Heart left ventricle (tissue), 16 donors: Measurements from ENCODE around the gene AFTPH. TPM values are rescaled to one million over a fixed set of nuclear protein-coding genes. Genes with fewer than 3 reads are reported as not detected.

Source experiments
- ATAC-seq, 4 donors: fragments of 200-7000 bp; cut with Tn5 transposase; one replicate each; pipeline ENCODE4 v1.9.1; 2020 to 2022; ENCODE audit warnings: moderate library complexity in 4 of 4, mild to moderate bottlenecking in 3 of 4, moderate number of reproducible peaks in 1 of 4
- DNase-seq, 5 donors: peaks; one replicate each; pipeline ENCODE4 v3.0.0-alpha.2; 2020
- H3K27ac ChIP-seq, 12 donors: fragments of 200-600 bp; sonication (generic) in 4 of 12; one replicate each; pipeline versions ENCODE4 v1.5.0 to v1.8.0; 2016 to 2022; ENCODE audit warnings: mild to moderate bottlenecking in 2 of 12
- H3K27me3 ChIP-seq, 9 donors: fragments of 200-600 bp; sonication (generic) in 2 of 9; one replicate each; pipeline versions ENCODE4 v1.5.1 to v1.8.0; 2016 to 2022; ENCODE audit warnings: mild to moderate bottlenecking in 3 of 9
- H3K36me3 ChIP-seq, 9 donors: fragments of 200-600 bp; sonication (generic) in 2 of 9; one replicate each; pipeline versions ENCODE4 v1.5.0 to v1.8.0; 2018 to 2022; ENCODE audit warnings: mild to moderate bottlenecking in 2 of 9
- H3K4me1 ChIP-seq, 12 donors: fragments of 200-600 bp; sonication (generic) in 4 of 12; one replicate each; pipeline versions ENCODE4 v1.5.0 to v1.8.0; 2016 to 2022; ENCODE audit warnings: mild to moderate bottlenecking in 3 of 12
- H3K4me3 ChIP-seq, 12 donors: fragments of 200-600 bp; sonication (generic) in 4 of 12; one replicate each; pipeline versions ENCODE4 v1.5.0 to v1.8.0; 2017 to 2022; ENCODE audit warnings: mild to moderate bottlenecking in 9 of 12, moderate library complexity in 4 of 12
- H3K9me3 ChIP-seq, 12 donors: fragments of 200-600 bp; sonication (generic) in 4 of 12; one replicate each; pipeline versions ENCODE4 v1.5.0 to v1.8.0; 2016 to 2022; ENCODE audit warnings: mild to moderate bottlenecking in 1 of 12
- POLR2A ChIP-seq, 2 donors: fragments of 450-650 bp; IDR thresholded peaks; one replicate each; pipeline ENCODE4 v1.6.1; 2017; ENCODE audit warnings: antibody characterized with exemption in 2 of 2, mild to moderate bottlenecking in 2 of 2, moderate library complexity in 2 of 2
- WGBS, 4 donors: extraction: QIAGEN DNeasy Blood & Tissue Kit in 2 of 4; methylation state at CpG; one replicate each; pipeline versions ENCODE4 v1.1.5 to v1.1.7; 2013 to 2018; 5-methylcytosine and 5-hydroxymethylcytosine counted together
- intact Hi-C, 10 donors: fragments of 100-400 bp; cut with DNase I; formaldehyde crosslinking; loops; one replicate each; pipeline versions ENCODE4 v1.11.1 to v1.14.2; 2022
- polyA plus RNA-seq, 2 donors: library from polyadenylated mRNA; stranded (reverse); fragments of 200-250 nt; gene quantifications; one replicate each; pipeline ENCODE4 v1.2.3, GENCODE V29; 2013
- total RNA-seq, 9 donors: library from RNA; depleted of rRNA in 2 of 9; stranded (reverse); fragments of >200 nt in 2 of 9; fragmentation: NEBNext Ultra II Directional in 3 of 9; extraction: Animal tissue kit (Norgen Biotek cat#: 25700) in 3 of 9; gene quantifications; one replicate each; pipeline versions ENCODE4 v1.1.0 to v1.2.4, GENCODE V29; 2016 to 2023
- TF ChIP-seq, protein P1 (sequence below), 12 donors: fragments of 200-600 bp; sonication (generic) in 4 of 12; IDR thresholded peaks; one replicate each; pipeline versions ENCODE4 v1.5.0 to v1.8.0; 2018 to 2022; ENCODE audit warnings: antibody characterized with exemption in 12 of 12, mild to moderate bottlenecking in 5 of 12
- donor health status: ischemic (EF 13 %, LVEDD 7.1; RV severe dilation, severe dysfunction).
- donor health status: healthy with polysubstance abuse.
- donor health status: DM: no; HTN: yes; CAD: no.
- donor health status: DM: no; HTN: no; CAD: no.
- donor health status: ischemic (EF 25% LVEDD 6.9; RV normal size, moderate dysfunction).
- donor health status: ischemic (EF 25% LVEDD 5.7; RV mildly dilated, moderate dysfunction).
- donor health status: healthy.
- donor health status: DM: yes; HTN: yes; CAD: no.
- donor health status: ischemic (EF 35%, LVEDD 5.7; RV mildly dilated, moderate dysfunction).
- donor health status: nonischemic (EF 11% LVEDD 7.7; RV severe dilation, severe dysfunction).
- donor health status: DM: yes; HTN: yes; CAD: no.
- donor health status: PGD.
- donor health status: ischemic (EF 29% LVEDD 5.4; RV normal size, mild dysfunction).
- donor health status: nonischemic (EF 23%, LVEDD 6.1; RV moderate dilation, normal function).

The AFTPH gene
- total and polyA plus RNA-seq, 11 donors, result 9.2 to 15.2 (median 10.7) TPM

GRCh38 chr2:64627860-64628841 lies 104.0 kb downstream of the AFTPH start:
- DNase-seq (no peak), ATAC-seq (no peak)
- H3K4me3 ChIP-seq, result no peak overlapping the region
- intact Hi-C loops, result no loop called here
- TF ChIP-seq POLR2A (IDR thresholded peaks at IDR 0.05), result no peak
- TF ChIP-seq, protein P1, sequence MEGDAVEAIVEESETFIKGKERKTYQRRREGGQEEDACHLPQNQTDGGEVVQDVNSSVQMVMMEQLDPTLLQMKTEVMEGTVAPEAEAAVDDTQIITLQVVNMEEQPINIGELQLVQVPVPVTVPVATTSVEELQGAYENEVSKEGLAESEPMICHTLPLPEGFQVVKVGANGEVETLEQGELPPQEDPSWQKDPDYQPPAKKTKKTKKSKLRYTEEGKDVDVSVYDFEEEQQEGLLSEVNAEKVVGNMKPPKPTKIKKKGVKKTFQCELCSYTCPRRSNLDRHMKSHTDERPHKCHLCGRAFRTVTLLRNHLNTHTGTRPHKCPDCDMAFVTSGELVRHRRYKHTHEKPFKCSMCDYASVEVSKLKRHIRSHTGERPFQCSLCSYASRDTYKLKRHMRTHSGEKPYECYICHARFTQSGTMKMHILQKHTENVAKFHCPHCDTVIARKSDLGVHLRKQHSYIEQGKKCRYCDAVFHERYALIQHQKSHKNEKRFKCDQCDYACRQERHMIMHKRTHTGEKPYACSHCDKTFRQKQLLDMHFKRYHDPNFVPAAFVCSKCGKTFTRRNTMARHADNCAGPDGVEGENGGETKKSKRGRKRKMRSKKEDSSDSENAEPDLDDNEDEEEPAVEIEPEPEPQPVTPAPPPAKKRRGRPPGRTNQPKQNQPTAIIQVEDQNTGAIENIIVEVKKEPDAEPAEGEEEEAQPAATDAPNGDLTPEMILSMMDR (IDR thresholded peaks at IDR 0.05), result no peak
- H3K9me3 ChIP-seq, result no peaks in the 10 kb centered on the region
- 85 to 96% (median 91%) methylated on average over 14 of the region's 14 CpGs for WGBS, 4 donors
- H3K4me1 ChIP-seq, result peaks cover 0 to 11% (median 0%) of the 10 kb centered on the region in 12 donors
- H3K36me3 ChIP-seq, result peaks cover 0 to 19% (median 8%) of the 10 kb centered on the region in 9 donors
- H3K27me3 ChIP-seq, result no peaks in the 10 kb centered on the region
- peak overlapping the region in 1 of 12 donors; percentile 11 for H3K27ac ChIP-seq

DNA sequence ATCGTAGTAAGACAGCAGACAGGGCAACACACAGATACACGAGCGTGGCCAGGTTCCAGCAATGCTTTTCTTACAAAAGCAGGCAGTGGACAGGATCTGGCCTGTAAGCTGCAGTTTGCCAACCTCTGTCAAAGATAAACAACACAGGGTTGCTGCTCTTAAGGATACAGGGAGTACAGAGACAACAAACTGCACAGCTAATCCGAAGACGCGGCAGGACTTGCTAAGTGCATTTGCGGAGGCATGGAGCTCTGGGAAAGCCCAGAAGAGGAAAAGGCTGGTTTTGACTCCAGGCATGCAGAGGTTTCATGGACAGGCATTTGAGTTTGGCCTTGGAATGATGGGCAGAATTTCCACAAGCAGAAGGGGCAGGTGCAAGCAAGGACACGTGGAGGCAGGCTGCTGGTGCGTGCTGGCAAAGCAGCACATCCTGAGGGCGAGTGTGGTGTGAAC lies 105.2 kb downstream of the AFTPH start:
- intact Hi-C loops, result no loop called here
- DNase-seq (peak in 1 of 5 donors; percentile 25), ATAC-seq (peak in 3 of 4 donors; percentile 30 to 56 (median 44))
- no peaks in the 10 kb centered on the region for H3K27me3 ChIP-seq
- H3K27ac ChIP-seq, result peak overlapping the region in 1 of 12 donors; percentile 11
- TF ChIP-seq POLR2A (IDR thresholded peaks at IDR 0.05), result no peak
- TF ChIP-seq, protein P1 (IDR thresholded peaks at IDR 0.05), result no peak
- no peak overlapping the region for H3K4me3 ChIP-seq
- WGBS, 4 donors, result 68 to 72% (median 71%) methylated on average over 10 of the region's 10 CpGs
- peaks cover 0 to 11% (median 1%) of the 10 kb centered on the region in 12 donors for H3K4me1 ChIP-seq
- H3K9me3 ChIP-seq, result no peaks in the 10 kb centered on the region
- H3K36me3 ChIP-seq, result peaks cover 0 to 31% (median 20%) of the 10 kb centered on the region in 9 donors

GRCh38 chr2:64629875-64630274 lies 105.7 kb downstream of the AFTPH start:
- no peak for TF ChIP-seq POLR2A (IDR thresholded peaks at IDR 0.05)
- TF ChIP-seq, protein P1 (IDR thresholded peaks at IDR 0.05), result no peak
- DNase-seq (no peak), ATAC-seq (no peak)
- Histone ChIP-seq H3K4me1 (peaks cover 0 to 11% (median 3%) of the 10 kb centered on the region in 12 donors), H3K9me3 (no peaks in the 10 kb centered on the region), H3K36me3 (peaks cover 0 to 36% (median 25%) of the 10 kb centered on the region in 9 donors), H3K4me3 (no peak overlapping the region), H3K27me3 (no peaks in the 10 kb centered on the region), H3K27ac (no peak overlapping the region)
- intact Hi-C loops, result no loop called here
- 85 to 91% (median 88%) methylated on average over 7 of the region's 7 CpGs for WGBS, 4 donors

- peaks cover 0 to 45% (median 34%) of the 10 kb centered on the region in 9 donors for H3K36me3 ChIP-seq
- DNase-seq (peak in 1 of 5 donors; percentile 25), ATAC-seq (no peak)
- no peaks in the 10 kb centered on the region for H3K9me3 ChIP-seq
- no peak overlapping the region for H3K27ac ChIP-seq
- TF ChIP-seq, protein P1 (IDR thresholded peaks at IDR 0.05), result no peak
- TF ChIP-seq POLR2A (IDR thresholded peaks at IDR 0.05), result no peak
- no peak overlapping the region for H3K4me3 ChIP-seq
- intact Hi-C loops, result no loop called here
- no peaks in the 10 kb centered on the region for H3K27me3 ChIP-seq
- peaks cover 0 to 12% (median 3%) of the 10 kb centered on the region in 12 donors for H3K4me1 ChIP-seq
- 90 to 94% (median 94%) methylated on average over 10 of the region's 10 CpGs for WGBS, 4 donors
These were observed 106.6 kb downstream of the AFTPH start for GRCh38 chr2:64630752-64631151.
